Measurements from ENCODE around the gene NHLH1. TPM values are rescaled to one million over a fixed set of nuclear protein-coding genes. Genes with fewer than 3 reads are reported as not detected.

Gene NHLH1
- total RNA-seq, 4 donors from 2014 or later: not detected

DNA sequence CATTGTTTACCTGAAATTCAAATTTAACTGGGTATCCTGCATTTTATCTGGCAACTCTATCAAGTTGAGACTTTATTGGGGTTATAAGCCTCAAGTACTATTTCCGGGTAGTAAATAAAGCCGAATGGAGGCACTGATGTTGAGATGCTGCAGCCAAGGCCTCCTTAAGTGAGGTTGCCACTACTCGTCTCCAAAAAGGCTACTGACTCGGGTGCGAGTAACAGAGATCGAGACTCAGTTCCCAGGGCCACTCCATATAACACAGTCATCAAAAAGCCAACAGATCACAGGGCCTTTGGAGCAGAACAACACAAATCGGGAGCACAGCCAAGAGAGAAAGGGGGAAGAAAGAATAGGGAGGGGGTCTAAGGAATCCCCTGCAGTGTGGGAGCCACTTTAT, 24.3 kb upstream of the NHLH1 start:
- no peaks in the 10 kb centered on the region for H3K9me3 ChIP-seq
- peaks cover 0 to 73% (median 27%) of the 10 kb centered on the region in 4 donors for H3K4me1 ChIP-seq
- 0 to 2% methylated on average over 7 of the region's 7 CpGs for WGBS, 2 donors
- H3K27ac ChIP-seq: peak overlapping the region; percentile 92 to 95 (median 94)
- H3K36me3 ChIP-seq: peaks cover 0 to 48% (median 8%) of the 10 kb centered on the region in 3 donors
- no peak for TF ChIP-seq EP300 (IDR thresholded peaks at IDR 0.05)
- no peak for TF ChIP-seq POLR2A (IDR thresholded peaks at IDR 0.05)
- no peak for TF ChIP-seq CTCF (IDR thresholded peaks at IDR 0.05)
- peak overlapping the region; percentile 67 to 94 (median 88) for H3K4me3 ChIP-seq
- DNase-seq (ENCODE audit: low spot score in 2 of 2): no peak
- no peaks in the 10 kb centered on the region for H3K27me3 ChIP-seq

DNA sequence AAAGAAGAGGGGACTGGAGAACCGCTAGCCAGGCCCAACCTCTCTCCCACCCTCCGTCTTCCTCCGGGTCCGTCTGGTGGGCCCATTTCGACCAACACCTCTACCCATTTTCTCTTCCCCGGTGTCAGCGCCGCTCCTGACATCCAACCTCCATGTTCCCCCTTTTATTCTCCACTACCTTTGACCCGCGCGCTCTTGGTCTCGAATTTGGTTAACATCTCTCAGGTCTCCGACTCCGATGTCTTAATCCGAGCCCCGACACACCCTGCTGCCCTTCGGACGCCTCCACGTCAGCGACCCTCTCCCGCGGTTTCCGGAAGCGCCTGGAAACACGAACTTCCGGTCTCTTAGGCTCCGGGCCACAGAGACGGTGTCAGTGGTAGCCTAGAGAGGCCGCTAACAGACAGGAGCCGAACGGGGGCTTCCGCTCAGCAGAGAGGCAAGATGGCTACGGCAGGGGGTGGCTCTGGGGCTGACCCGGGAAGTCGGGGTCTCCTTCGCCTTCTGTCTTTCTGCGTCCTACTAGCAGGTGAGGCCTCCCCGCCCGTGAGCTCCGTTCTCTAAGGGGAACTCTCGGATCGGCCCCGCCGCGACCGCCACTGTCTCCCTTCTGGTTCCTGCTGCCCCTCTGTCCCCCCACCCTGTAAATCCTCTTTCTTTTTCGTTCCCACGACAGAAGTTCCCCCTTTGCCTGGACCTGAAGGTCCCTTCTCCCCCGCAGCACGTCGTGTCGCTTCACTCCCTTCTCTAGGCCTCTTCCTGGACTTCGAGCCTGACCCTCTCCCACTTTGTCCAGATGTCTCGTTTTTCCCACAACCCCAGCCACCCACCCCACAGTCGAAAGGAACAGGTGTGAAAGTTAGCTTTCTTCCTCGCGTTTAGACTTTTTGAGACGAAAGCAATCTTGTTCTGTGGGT, 23.7 kb upstream of the NHLH1 start, which contains the start of the genes COPA and NCSTN:
Gene COPA, minus strand, starts transcription at position 298 of the 917 bp plus-strand sequence. Its CDS starts 80 bp downstream, at position 218.
Gene NCSTN, plus strand, starts transcription at position 431 of the 917 bp plus-strand sequence. Its CDS starts 14 bp downstream, at position 445.
- Histone ChIP-seq H3K4me1 (peaks cover 0 to 72% (median 27%) of the 10 kb centered on the region in 4 donors), H3K27me3 (no peaks in the 10 kb centered on the region), H3K9me3 (no peaks in the 10 kb centered on the region), H3K4me3 (peak within 1 kb of the TSS; percentile 67 to 94 (median 88)), H3K36me3 (peaks cover 0 to 48% (median 5%) of the 10 kb centered on the region in 3 donors), H3K27ac (peak within 1 kb of the TSS; percentile 92 to 95 (median 94))
- 0 to 1% methylated on average over 58 of the region's 58 CpGs for WGBS, 2 donors
- TF ChIP-seq POLR2A (IDR thresholded peaks at IDR 0.05) (peak; percentile 69 to 88), EP300 (IDR thresholded peaks at IDR 0.05) (peak; percentile 60 to 96), CTCF (IDR thresholded peaks at IDR 0.05) (peak; percentile 7 to 24 (median 19))
- peak; percentile 83 to 89 for DNase-seq (ENCODE audit: low spot score in 2 of 2)

DNA sequence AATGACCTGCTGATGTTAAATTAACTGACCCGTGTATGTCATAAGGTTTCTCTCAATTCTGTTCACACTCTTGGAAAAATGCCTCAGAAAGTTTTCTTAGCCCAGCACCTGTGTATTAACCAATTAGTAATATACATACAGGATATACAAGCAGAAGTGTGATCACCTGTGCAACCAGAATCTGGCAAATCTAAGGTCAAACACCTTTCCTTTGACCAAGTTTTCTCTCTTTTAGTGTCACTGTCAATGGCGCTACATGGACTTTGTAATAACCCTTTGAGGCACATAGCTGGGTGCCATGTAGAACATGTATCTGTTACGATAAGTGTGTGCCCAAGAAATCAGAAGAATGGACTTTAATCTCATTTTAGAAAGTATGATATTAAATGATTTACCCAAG, 22.6 kb upstream of the NHLH1 start:
- H3K4me1 ChIP-seq: peaks cover 0 to 61% (median 27%) of the 10 kb centered on the region in 4 donors
- TF ChIP-seq POLR2A (IDR thresholded peaks at IDR 0.05): no peak
- TF ChIP-seq CTCF (IDR thresholded peaks at IDR 0.05): no peak
- TF ChIP-seq EP300 (IDR thresholded peaks at IDR 0.05): no peak
- no peaks in the 10 kb centered on the region for H3K27me3 ChIP-seq
- H3K4me3 ChIP-seq: peak overlapping the region; percentile 67 to 94 (median 88)
- no peak for DNase-seq (ENCODE audit: low spot score in 2 of 2)
- H3K27ac ChIP-seq: no peak overlapping the region
- no peaks in the 10 kb centered on the region for H3K9me3 ChIP-seq
- H3K36me3 ChIP-seq: peaks cover 0 to 48% (median 0%) of the 10 kb centered on the region in 3 donors
- WGBS, 2 donors: 74 to 79% methylated on average over 3 of the region's 3 CpGs

DNA sequence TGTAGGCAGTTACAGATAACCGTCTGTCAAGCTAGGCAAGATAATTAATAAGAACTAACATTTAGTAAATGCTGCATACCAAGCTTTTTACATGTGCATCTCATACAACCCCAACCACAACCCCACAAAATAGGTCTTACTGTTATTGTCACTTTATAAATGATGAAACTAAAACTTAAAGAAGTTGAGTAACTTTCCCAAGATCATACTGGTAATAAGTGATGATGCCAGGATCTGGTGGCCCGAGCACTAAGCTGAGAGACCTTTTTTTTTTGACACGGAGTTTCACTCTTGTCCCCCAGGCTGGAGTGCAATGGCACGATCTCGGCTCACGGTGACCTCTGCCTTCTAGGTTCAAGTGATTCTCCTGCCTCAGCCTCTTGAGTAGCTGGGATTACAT, 21.9 kb upstream of the NHLH1 start:
- Histone ChIP-seq H3K9me3 (no peaks in the 10 kb centered on the region), H3K4me1 (peaks cover 0 to 54% (median 27%) of the 10 kb centered on the region in 4 donors), H3K4me3 (no peak overlapping the region), H3K36me3 (peaks cover 0 to 48% (median 0%) of the 10 kb centered on the region in 3 donors), H3K27me3 (no peaks in the 10 kb centered on the region), H3K27ac (no peak overlapping the region)
- DNase-seq (ENCODE audit: low spot score in 2 of 2): no peak
- no peak for TF ChIP-seq POLR2A (IDR thresholded peaks at IDR 0.05)
- TF ChIP-seq EP300 (IDR thresholded peaks at IDR 0.05): no peak
- TF ChIP-seq CTCF (IDR thresholded peaks at IDR 0.05): no peak
- WGBS, 2 donors: 92 to 93% methylated on average over 6 of the region's 6 CpGs

- no peak for DNase-seq (ENCODE audit: low spot score in 2 of 2)
- peak overlapping the region in 2 of 4 donors; percentile 2 to 34 for H3K27ac ChIP-seq
- 85 to 91% methylated on average over 10 of the region's 10 CpGs for WGBS, 2 donors
- H3K4me3 ChIP-seq: no peak overlapping the region
- peaks cover 0 to 62% (median under 1%) of the 10 kb centered on the region in 3 donors for H3K36me3 ChIP-seq
- TF ChIP-seq CTCF (IDR thresholded peaks at IDR 0.05) (no peak), EP300 (IDR thresholded peaks at IDR 0.05) (no peak), POLR2A (IDR thresholded peaks at IDR 0.05) (no peak)
- peaks cover 0 to 39% (median 22%) of the 10 kb centered on the region in 4 donors for H3K4me1 ChIP-seq
- no peaks in the 10 kb centered on the region for H3K9me3 ChIP-seq
- no peaks in the 10 kb centered on the region for H3K27me3 ChIP-seq
These were observed 20.4 kb upstream of the NHLH1 start for GRCh38 chr1:160346463-160346862.
